DMS53 treated with DMSO at 0.1 percent for 48 hours (cell line): Measurements from ENCODE around the gene TBX2.

Experiments used
- DNase-seq: peaks from one replicate; lab custom pipeline; 2025; ENCODE audit not compliant: unreplicated experiment; lab: John Stamatoyannopoulos, UW

Gene TBX2

DNA sequence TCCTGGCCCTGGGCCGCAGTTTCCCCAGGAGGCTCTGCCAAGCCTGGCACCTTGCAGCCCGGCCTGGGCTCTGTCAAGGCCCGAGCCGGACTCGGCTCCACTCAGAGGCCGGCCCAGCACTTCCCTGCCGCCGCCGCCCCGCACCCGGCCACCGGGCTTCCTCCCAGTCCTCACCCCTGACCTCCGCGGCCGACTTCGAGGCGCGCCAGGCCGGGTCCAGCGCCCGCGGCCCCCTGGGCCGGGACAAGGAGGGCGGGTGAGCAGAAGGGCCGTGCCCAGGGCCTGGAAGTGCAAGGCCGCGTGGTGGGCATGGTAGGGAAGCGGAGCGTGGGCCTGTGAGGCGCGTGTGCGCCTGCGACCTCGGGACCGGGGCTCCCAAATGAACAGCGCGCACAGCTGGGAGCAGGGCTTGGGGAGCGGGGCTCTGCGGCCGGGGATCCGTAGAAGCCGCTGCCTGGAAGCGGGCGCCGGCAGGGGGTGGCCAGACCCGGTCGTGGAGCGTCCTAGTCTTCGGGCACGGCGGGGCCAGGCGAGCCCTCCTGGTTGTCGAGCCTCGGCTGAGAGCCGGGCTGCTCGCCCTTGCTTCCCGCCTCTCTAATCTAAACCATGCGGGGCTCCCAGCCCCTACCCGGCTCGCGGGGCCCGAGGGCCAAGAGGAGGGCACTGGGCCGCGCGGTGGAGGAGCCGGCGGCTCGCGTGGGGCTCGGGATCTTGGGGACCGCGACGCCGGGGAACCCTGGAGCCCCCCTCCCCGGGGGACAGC, 52.1 kb downstream of the TBX2 start:
- DNase-seq: no peak

DNA sequence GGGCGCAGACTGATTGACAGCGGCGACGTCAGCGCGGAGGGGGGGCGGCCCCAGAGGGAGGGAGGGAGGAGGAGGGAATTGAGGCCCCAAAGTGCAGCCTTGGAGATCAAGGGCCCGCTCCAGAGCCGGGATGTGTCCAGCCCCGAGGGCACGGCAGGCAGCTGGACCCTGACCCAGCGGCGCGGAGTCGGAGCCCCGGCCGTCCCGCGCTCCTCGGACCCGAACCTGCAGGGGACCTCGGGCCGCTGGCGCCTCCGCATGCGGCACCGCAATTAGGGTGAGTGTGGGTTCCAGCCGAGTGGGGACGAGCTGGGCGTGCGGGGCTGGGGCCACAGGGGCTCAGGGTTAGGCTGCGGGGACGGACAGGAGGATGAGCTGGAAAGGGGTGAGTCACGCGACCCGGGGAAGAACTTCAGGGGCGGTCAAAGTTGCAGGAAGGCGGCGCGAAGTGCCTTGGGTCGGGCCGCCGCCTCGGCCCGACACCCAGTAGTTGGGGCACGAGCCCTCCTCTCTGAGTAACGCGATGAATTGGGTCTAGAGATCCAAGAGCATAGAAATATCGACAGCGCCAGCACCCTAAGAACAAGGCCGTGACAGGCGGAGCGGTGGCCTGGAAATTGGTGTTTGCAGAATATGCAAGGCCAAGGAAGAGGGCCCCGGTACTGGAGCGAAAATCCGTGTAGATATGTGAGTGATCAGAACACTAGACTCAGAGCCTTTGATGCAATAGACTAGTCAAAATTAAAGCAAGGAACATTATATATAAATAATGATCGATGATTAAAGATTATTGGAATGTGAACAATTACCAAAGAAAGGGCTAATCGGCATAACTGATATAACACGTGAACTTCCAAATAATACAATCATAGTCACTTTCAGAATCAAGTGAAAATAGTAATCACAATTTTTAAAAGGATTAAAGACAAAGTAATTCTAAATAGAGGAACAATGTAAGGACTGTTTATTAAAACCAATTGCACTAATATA, 53.0 kb downstream of the TBX2 start, which contains the start of gene TBX4:
Gene TBX4, plus strand, starts transcription at position 122 of the 990 bp plus-strand sequence. CDS start 4,069 bp downstream, outside the sequence.
- DNase-seq: no peak

DNA sequence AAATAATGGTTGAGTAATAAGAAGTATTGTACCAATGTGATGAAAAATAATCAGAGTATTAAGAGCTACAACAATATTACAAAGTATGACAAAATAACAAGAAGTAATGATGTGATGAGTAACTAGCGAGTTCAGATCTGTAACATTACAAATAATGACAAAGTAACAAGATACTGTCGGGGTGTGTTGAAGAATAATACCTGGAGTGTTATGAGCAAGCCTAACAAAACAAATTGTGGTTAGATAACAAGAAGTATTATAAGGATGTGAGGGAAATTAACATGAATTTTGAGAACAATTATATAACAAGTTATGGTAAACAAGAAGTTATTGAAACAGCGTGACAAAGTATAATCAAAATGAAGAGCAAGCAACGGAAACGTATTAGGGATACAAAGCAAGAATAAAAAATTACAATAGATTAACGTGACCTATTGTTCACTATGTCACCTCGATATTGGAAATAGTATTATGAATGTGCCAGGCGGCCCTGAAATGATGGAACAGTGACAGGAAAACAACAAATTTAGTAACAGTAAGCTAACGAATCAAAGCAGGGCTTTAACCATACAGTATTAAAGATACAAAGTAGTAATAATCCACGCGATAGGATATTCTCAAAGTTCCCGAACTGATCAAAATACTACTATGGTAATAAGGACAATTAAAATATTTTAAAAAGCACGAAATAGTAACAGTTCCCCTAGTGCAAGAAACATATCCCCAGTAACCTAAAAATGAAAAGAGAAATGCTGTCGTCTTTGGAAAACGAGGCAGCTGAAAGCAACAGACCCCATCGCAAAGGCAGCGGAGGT, 54.1 kb downstream of the TBX2 start:
- DNase-seq: no peak

DNA sequence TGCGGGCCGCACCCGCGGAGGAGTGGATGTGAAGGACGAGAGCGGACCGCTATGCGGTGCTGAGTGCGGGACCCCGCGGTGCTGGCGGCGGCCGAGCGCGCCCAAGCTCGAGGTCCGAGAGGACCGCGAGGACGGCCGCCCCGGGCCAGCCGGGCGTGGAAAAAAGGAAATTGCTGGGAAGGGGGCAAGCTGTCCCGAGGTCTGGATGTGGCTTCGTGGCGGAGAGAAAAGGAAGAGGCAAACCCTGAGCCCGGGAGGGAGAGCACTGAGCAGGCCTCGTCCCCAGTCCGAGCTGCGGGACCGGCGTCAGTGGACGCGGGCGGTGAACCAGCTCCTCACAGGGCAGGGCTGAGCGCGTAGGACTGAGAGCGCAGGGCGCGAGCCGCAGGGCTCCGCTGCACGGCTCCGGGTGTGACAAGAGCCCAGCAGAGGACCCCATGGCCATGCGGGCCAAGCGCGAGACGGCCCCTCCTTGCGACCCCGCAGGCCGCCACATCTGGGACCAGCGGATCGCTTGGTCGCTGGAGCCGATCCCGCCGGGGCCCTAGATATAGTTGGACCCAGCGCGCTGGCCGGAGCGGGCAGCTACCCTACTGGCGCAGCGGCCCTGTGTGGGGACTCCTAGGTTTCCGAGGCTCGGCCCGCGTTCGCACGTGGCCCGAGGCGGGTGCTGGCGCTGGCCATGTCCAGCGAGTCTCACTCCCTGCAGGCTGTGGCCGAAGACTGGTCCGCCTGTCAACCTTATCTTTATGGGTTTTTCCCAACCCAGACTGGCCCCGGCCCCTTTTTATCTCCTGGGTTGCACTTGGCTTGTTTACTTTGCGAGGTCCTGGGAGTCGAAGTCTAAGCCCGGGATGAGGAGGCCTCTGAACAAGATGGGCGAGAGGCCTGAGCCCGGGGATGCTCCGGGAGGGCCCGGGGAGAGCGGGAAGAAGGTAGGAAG, 55.0 kb downstream of the TBX2 start:
- DNase-seq: no peak

DNA sequence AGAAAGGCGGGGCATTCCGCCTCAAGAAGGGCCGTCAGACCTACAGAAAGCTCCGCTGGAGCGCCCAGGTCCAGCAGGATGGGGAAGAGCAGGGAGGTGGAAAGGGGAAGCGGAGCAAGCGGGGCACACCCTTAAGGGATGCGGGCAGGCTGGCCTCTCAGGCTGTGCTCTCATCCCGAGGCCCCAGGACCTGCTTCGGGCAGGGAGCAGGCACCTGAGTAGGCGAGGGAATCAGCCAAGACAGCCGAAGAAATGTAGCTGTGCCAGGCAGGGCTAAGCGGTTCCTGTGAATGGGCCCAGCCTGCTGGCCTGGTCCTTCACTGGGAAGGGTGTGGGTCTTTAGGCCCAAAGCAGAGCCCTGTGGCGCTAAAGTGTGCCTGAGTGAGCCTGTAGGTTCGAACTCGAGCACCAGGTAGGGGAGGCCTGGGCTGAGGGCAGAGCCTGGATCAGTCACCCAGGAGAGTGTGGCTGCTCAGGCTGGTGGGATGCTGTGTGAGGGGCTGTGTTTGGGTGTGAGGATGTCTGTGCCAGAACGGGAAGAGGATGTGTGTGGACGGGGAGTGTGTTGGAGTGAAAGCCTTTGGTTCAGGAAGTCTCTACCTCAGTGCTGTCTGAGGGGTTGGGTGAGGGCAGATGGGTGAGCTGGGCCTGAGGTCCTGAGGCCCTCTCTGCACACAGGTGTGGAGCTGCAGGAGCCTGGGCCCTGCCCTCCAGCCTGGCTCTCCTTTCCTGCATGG, 55.8 kb downstream of the TBX2 start:
- DNase-seq: no peak

DNA sequence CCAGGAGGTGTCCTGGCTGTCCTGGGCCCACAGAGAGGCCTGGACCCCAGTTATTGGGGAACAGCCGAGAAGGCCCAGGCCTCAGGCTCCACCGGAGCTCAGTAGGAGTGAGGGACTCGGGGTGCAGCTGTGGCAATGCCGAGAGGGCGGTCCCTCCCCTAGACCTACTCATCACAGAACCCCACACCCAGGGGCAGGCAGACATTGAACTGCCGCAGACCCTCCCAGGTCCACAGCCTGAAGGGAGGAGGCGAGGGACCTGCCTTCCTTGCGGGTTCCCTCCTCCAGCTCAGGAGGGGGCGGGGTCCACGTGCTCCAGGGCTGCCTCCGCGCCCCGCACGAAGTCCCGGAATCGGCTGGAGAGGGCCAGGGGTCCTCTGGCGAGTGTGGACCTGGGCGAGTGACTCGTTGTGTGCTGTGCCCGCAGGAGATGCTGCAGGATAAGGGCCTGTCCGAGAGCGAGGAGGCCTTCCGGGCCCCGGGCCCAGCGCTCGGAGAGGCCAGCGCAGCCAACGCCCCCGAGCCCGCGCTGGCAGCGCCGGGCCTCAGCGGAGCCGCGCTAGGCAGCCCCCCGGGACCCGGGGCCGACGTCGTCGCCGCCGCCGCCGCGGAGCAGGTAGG, 56.5 kb downstream of the TBX2 start:
- no peak for DNase-seq

DNA sequence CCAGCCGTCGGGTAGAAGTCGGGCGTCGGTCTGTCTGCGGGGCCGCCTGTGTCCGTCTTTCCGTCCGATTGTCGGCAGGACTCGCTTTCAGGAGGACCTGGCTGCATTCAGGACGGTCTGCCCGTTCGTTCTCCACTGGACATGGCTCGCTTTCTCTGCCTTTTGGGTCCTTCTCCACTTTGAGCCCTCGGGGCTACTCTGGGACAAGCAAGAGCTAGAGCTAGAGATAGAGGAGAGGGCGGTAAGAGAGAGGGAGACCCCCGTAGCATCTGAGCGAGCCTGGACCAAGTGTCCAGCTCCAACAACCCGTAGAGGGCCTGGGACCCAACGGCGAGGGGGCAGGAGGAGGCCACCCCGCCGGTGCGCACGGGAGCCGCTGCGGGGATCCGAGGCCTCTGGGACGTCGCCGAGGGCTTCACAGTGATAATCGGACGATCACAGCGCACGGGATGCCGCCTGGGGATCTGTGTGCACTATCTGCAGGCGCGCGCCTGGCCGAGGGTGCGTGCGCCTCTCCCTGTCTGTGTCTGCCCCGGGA, 57.1 kb downstream of the TBX2 start:
- no peak for DNase-seq

DNA sequence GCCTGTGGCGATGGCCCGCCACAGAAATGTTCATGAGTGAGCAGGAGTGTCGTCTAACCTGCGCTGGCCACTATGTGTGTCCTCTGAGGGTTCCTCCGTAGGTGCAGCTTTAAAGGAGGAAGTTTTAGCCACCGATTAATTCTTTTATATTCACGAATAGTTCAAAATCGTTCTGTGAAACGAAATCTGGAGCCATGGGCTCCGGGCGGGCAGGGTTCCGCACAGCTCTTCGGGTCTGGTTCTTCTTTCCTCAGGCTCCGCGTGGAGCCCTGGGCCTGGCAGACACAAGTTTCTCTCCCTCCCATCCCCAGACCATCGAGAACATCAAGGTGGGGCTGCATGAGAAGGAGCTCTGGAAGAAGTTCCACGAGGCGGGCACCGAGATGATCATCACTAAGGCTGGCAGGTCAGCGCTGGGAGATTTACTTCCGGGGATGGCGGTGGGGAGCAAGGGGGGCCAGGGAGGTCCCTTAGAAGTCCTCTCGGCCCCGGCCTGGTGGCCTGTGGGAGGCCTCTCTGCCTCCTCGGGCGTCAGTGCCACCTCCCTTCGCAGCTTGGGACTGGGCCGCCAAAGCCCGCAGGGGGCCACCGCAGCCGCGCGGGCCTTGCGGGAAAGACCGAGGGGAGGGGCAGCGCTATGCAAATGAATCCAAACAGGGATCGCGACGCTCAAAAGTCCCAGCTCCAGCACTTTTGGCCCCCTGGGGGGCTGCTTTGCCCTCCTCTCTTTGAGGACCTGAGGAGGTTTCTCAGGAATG, 57.8 kb downstream of the TBX2 start:
- no peak for DNase-seq

DNA sequence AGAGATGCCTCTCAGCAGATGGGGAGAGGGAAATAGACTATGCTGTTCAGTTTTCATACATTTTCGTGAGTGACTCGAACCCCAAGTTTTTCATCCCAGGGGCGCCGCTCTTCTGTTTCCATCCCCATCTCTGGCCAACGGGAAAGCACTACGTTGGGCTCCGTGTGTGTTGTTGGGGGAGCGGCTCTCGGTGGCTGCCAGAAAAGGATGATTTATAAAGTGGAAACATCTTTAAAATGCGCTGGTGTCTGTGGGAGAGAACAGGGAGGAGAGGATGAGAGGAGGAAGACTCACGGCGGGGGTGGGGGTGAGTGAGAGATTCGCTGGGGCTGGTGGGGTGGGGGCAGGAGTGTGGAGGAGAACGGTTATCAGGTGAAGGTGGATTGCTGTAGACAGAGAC, 58.4 kb downstream of the TBX2 start:
- no peak for DNase-seq

DNA sequence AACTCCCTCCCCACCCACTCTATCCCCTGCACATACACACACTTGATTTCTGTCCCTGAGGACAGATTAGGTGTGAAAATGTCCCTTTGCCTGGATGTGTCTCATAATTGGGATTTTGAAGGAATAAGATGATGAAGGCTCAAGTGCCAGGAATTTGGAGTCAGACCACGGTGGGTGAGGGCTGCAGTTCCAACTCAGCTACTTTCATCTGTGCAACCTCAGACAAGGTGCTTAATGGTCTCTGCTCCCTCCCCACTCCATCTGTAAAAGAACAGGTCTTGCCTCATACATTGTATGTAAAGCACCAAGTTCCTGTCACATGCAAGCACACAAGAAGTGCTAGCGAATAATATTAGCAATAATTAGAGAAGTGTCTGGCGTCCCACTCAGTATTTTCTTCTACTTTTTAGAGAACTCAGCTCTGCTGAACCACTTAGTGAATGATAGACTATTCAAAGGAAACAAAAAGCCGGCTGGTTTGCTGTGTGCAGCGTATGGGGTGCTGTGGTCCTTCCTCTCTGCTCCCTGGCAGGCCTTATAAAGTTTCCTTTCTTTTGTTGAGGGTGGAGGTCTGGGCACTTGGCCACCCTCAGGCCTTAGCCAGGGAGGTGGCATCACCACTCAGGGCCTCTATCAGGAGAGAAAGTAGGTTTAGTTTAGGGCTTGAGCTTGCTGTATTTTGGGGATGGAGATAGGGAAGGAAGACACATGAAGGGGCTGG, 58.9 kb downstream of the TBX2 start:
- DNase-seq: no peak
